PFSK-1 (cell line): ENCODE measurements around the gene PLS1.

Experiments
- FOXP2 ChIP-seq: optimal IDR thresholded peaks from 2 replicates; pipeline ENCODE3; 2011; ENCODE audit warnings: borderline replicate concordance, control low read depth, inconsistent platforms; ENCODE audit not compliant: insufficient read depth; ENCODE audit errors: extremely low read length, extremely low read depth
- POLR2AphosphoS5 ChIP-seq: IDR thresholded peaks from 2 replicates; pipeline ENCODE4 v1.6.1; 2012; ENCODE audit warnings: low read depth, mild to moderate bottlenecking, control low read depth, low read length, moderate library complexity
- SIN3A ChIP-seq: IDR thresholded peaks from 2 replicates; pipeline ENCODE4 v1.6.1; 2012; ENCODE audit warnings: mild to moderate bottlenecking, low read length, moderate library complexity, borderline replicate concordance; ENCODE audit not compliant: insufficient read depth
- TAF1 ChIP-seq: IDR thresholded peaks from 2 replicates; pipeline ENCODE4 v1.6.1; 2012; ENCODE audit warnings: low read length, control low read depth, borderline replicate concordance; ENCODE audit not compliant: insufficient read depth
- TF ChIP-seq, protein P1 (sequence below), 2 experiments: IDR thresholded peaks; 2 replicates each; pipeline versions ENCODE4 v1.6.1 to v1.8.0; 2011 to 2012; ENCODE audit warnings: low read depth in 2 of 2, low read length in 2 of 2, control low read depth in 1 of 2, inconsistent platforms in 1 of 2, mild to moderate bottlenecking in 1 of 2, moderate library complexity in 1 of 2; ENCODE audit not compliant: insufficient read depth in 1 of 2

DNA sequence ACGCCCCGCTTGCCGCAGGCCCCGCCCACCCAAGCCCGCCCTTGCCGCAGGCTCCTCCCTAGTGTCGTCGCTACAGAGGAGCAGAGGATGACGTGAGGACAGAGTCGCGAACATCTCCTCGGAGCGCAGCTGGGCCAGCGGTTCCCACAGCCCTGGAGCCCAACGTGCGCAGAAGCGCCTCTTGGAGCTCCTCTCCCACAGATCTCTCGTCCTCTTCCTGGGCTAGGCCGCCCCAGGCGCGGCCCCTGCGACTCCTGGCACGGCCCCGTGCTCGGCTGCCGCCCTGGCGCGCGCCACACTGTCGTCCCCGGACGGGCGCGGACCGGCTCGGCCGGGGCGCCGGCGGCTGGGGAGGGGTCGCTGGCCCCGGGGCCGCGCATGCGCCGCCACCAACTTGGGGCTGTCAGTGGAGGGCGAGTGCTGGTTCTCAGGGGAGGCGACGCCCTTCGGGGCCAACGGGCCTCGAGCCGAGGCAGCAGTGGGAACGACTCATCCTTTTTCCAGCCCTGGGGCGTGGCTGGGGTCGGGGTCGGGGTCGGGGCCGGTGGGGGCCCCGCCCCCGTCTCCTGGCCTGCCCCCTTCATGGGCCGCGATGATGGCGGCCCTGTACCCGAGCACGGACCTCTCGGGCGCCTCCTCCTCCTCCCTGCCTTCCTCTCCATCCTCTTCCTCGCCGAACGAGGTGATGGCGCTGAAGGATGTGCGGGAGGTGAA is 127.9 kb downstream of the PLS1 start, which contains the start of gene TRPC1:
- TF ChIP-seq POLR2AphosphoS5: peak; percentile 77; the same call in 1 of the 2 replicates
- 0 out of 2 replicates have a peak, but pooled peaks have one; percentile 39 for TF ChIP-seq TAF1
- no peak for TF ChIP-seq SIN3A
- TF ChIP-seq, protein P1, sequence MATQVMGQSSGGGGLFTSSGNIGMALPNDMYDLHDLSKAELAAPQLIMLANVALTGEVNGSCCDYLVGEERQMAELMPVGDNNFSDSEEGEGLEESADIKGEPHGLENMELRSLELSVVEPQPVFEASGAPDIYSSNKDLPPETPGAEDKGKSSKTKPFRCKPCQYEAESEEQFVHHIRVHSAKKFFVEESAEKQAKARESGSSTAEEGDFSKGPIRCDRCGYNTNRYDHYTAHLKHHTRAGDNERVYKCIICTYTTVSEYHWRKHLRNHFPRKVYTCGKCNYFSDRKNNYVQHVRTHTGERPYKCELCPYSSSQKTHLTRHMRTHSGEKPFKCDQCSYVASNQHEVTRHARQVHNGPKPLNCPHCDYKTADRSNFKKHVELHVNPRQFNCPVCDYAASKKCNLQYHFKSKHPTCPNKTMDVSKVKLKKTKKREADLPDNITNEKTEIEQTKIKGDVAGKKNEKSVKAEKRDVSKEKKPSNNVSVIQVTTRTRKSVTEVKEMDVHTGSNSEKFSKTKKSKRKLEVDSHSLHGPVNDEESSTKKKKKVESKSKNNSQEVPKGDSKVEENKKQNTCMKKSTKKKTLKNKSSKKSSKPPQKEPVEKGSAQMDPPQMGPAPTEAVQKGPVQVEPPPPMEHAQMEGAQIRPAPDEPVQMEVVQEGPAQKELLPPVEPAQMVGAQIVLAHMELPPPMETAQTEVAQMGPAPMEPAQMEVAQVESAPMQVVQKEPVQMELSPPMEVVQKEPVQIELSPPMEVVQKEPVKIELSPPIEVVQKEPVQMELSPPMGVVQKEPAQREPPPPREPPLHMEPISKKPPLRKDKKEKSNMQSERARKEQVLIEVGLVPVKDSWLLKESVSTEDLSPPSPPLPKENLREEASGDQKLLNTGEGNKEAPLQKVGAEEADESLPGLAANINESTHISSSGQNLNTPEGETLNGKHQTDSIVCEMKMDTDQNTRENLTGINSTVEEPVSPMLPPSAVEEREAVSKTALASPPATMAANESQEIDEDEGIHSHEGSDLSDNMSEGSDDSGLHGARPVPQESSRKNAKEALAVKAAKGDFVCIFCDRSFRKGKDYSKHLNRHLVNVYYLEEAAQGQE (IDR thresholded peaks at IDR 0.05; ENCODE audit: insufficient read depth in 1 of 2, low read depth in 2 of 2, low read length in 2 of 2): no peak
- no peak for TF ChIP-seq FOXP2
